Adrenal gland (tissue), 5 donors: ENCODE measurements around the gene PPP2R2C.

Source experiments
- POLR2A ChIP-seq, 2 donors: fragments of 450-650 bp; IDR thresholded peaks; one replicate each; pipeline ENCODE4 v1.6.1; 2017; ENCODE audit warnings: antibody characterized with exemption in 2 of 2, mild to moderate bottlenecking in 2 of 2, moderate library complexity in 1 of 2
- TF ChIP-seq, protein P1 (sequence below), 6 experiments: fragments of 450-650 bp in 4 of 6; fragments of 200-600 bp in 2 of 6; sonication (generic) in 1 of 6; IDR thresholded peaks; 1 replicate in 5 of 6; 2 replicates in 1 of 6; pipeline versions ENCODE4 v1.5.1 to v1.8.0; 2016 to 2021; ENCODE audit warnings: antibody characterized with exemption in 6 of 6, mild to moderate bottlenecking in 2 of 6, moderate library complexity in 1 of 6
- donor health status: DM: no; HTN: no; CAD: no.

DNA sequence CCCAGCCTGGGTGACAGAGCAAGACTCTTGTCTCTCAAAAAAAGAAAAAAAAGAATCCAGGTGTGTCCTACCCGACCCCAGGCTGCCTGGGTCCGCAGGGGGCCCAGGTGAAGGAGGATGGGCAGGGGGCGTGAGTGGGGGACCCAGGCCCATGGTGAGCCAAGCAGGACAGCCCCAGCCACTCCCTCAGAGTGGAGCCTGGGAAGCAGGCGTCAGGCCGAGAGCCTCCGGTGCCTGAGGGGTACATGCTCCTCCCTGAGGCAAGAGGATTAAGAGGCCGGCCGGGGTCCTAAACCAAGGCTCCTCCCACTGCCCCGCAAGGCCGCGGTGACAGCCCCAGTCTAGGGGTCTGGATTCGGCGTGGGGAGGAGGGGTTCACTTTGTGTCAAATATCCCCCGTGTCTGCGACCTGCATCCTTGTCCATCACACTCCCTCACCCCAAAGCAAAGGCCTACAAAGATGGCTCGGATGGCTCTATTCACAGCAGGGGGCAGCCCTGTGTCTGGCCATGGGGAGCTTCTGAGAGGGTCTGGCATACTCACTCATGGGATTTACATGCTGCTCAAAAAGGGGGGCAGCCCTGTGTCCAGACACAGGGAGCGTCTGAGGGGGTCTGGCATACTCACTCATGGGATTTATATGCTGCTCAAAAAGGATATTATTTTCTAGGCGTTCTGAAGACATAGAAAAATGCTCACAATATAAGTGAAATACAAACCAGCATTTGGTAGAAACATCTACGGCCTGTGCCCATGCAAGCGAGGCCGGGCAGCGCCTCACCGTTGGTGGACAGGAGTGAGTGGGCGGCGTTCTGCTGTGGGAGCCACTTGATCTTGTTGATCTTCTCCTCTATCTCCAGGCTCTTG is 94.6 kb downstream of the PPP2R2C start:
- TF ChIP-seq, protein P1, sequence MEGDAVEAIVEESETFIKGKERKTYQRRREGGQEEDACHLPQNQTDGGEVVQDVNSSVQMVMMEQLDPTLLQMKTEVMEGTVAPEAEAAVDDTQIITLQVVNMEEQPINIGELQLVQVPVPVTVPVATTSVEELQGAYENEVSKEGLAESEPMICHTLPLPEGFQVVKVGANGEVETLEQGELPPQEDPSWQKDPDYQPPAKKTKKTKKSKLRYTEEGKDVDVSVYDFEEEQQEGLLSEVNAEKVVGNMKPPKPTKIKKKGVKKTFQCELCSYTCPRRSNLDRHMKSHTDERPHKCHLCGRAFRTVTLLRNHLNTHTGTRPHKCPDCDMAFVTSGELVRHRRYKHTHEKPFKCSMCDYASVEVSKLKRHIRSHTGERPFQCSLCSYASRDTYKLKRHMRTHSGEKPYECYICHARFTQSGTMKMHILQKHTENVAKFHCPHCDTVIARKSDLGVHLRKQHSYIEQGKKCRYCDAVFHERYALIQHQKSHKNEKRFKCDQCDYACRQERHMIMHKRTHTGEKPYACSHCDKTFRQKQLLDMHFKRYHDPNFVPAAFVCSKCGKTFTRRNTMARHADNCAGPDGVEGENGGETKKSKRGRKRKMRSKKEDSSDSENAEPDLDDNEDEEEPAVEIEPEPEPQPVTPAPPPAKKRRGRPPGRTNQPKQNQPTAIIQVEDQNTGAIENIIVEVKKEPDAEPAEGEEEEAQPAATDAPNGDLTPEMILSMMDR (IDR thresholded peaks at IDR 0.05): no peak
- no peak for TF ChIP-seq POLR2A (IDR thresholded peaks at IDR 0.05)
